Peyer's patch (tissue), 4 donors: ENCODE measurements around the gene CD27. TPM values are rescaled to one million over a fixed set of nuclear protein-coding genes. Genes with fewer than 3 reads are reported as not detected.
"Not testable (repeated sequence)": the region's sequence is repeated elsewhere in the genome, so short reads cannot be mapped to it uniquely, and the experiment has no call there.

Experiments used
- DNase-seq, 3 donors: peaks; one replicate each; pipeline ENCODE4 v3.0.0-alpha.2; 2017 to 2019
- H3K27ac ChIP-seq, 4 donors: fragments of 200-600 bp; sonication (generic); one replicate each; pipeline ENCODE4 v1.5.1; 2016 to 2019
- H3K27me3 ChIP-seq, 2 donors: fragments of 200-600 bp; sonication (generic); one replicate each; pipeline ENCODE4 v1.5.1; 2019
- H3K36me3 ChIP-seq, 3 donors: fragments of 200-600 bp; sonication (generic); one replicate each; pipeline ENCODE4 v1.5.1; 2016 to 2019
- H3K4me1 ChIP-seq, 4 donors: fragments of 200-600 bp; sonication (generic); one replicate each; pipeline ENCODE4 v1.5.1; 2016 to 2019
- H3K4me3 ChIP-seq, 4 donors: fragments of 200-600 bp; sonication (generic); 1 replicate in 3 of 4; 2 replicates in 1 of 4; pipeline ENCODE4 v1.5.1; 2016 to 2019; ENCODE audit warnings: mild to moderate bottlenecking in 1 of 4
- H3K9me3 ChIP-seq, 4 donors: fragments of 200-600 bp; sonication (generic); one replicate each; pipeline ENCODE4 v1.5.1; 2016 to 2019; ENCODE audit warnings: mild to moderate bottlenecking in 1 of 4
- POLR2A ChIP-seq, 2 donors: fragments of 450-650 bp; IDR thresholded peaks; one replicate each; pipeline ENCODE4 v1.5.1; 2017; ENCODE audit warnings: antibody characterized with exemption in 2 of 2, mild to moderate bottlenecking in 2 of 2, moderate library complexity in 2 of 2
- total RNA-seq, 4 donors: library from RNA; depleted of rRNA; stranded (reverse); fragments of >200 nt; gene quantifications; one replicate each; pipeline ENCODE4 v1.1.0, GENCODE V29; 2016
- TF ChIP-seq, protein P1 (sequence below), 6 experiments: fragments of 450-650 bp in 4 of 6; fragments of 200-600 bp in 2 of 6; sonication (generic) in 1 of 6; IDR thresholded peaks; one replicate each; pipeline ENCODE4 v1.5.1; 2017 to 2019; ENCODE audit warnings: antibody characterized with exemption in 6 of 6, mild to moderate bottlenecking in 3 of 6, moderate library complexity in 1 of 6

CD27 gene
- total RNA-seq, 4 donors from 2014 or later, result 1.0 to 20.6 (median 2.3) TPM

DNA sequence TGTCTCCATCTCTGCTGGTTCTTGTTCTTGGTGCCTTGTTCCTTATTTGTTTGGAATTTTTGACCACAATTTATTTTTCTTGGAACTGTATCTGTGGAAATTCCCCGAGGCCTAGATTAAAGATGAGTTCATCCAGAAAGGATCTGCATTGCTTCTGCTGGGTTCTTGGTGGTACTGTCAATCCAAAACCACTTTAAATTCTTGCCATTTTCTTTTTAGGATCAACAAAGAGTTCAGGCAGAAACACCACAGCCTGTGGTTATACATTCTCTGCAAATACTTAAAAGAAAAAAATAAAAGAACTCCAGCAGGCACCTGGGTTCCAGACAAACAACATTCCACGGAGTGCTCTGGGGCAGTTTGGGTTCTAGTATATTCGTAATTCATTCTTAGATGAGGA lies 31.7 kb downstream of the CD27 start:
- Histone ChIP-seq H3K9me3 (no peaks in the 10 kb centered on the region), H3K4me1 (peaks cover 0 to 1% (median under 1%) of the 10 kb centered on the region in 4 donors), H3K4me3 (no peak overlapping the region), H3K36me3 (no peaks in the 10 kb centered on the region), H3K27me3 (no peaks in the 10 kb centered on the region), H3K27ac (peak overlapping the region in 1 of 4 donors; percentile 45)
- no peak for TF ChIP-seq POLR2A (IDR thresholded peaks at IDR 0.05)
- TF ChIP-seq, protein P1, sequence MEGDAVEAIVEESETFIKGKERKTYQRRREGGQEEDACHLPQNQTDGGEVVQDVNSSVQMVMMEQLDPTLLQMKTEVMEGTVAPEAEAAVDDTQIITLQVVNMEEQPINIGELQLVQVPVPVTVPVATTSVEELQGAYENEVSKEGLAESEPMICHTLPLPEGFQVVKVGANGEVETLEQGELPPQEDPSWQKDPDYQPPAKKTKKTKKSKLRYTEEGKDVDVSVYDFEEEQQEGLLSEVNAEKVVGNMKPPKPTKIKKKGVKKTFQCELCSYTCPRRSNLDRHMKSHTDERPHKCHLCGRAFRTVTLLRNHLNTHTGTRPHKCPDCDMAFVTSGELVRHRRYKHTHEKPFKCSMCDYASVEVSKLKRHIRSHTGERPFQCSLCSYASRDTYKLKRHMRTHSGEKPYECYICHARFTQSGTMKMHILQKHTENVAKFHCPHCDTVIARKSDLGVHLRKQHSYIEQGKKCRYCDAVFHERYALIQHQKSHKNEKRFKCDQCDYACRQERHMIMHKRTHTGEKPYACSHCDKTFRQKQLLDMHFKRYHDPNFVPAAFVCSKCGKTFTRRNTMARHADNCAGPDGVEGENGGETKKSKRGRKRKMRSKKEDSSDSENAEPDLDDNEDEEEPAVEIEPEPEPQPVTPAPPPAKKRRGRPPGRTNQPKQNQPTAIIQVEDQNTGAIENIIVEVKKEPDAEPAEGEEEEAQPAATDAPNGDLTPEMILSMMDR (IDR thresholded peaks at IDR 0.05), result no peak
- no peak for DNase-seq

DNA sequence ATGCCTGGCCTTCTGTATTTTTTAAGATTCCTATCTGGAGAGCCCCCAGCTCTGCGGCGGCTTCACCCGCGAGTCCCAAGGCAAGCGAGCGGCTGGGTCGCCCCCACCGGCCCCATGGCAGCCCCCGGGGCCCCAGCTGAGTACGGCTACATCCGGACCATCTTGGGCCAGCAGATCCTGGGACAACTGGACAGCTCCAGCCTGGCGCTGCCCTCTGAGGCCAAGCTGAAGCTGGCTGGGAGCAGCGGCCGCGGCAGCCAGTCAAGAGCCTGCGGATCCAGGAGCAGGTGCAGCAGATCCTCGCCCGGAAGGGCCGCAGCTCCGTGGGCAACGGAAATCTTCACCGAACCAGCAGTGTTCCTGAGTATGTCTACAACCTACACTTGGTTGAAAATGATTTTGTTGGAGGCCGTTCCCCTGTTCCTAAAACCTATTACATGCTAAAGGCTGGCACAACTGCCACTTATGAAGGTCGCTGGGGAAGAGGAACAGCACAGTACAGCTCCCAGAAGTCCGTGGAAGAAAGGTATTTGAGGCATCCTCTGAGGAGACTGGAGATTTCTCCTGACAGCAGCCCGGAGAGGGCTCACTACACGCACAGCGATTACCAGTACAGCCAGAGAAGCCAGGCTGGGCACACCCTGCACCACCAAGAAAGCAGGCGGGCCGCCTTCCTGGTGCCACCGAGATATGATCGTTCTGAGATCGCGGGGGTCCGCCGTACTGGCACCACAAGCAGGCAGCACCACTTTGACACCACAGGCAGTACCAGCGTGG lies 33.0 kb downstream of the CD27 start:
- not testable (repeated sequence) for H3K9me3 ChIP-seq, H3K27ac ChIP-seq, H3K4me1 ChIP-seq, H3K36me3 ChIP-seq, H3K27me3 ChIP-seq, H3K4me3 ChIP-seq, DNase-seq

DNA sequence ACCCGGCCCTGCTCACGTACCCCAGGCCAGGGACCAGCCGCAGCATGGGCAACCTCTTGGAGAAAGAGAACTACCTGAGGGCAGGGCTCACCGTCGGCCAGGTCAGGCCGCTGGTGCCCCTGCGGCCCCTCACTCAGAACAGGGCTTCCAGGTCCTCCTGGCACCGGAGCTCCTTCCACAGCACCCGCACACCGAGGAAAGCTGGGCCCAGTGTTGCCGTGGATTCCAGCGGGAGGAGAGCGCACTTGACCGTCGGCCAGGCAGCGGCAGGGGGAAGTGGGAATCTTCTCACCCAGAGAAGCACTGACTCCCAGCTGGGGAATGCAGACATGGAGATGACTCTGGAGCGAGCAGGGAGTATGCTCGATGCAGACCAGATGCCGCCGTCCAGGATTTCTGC lies 33.7 kb downstream of the CD27 start:
- DNase-seq, result no peak
- Histone ChIP-seq H3K27me3 (no peaks in the 10 kb centered on the region), H3K9me3 (no peaks in the 10 kb centered on the region), H3K27ac (no peak overlapping the region), H3K4me1 (no peaks in the 10 kb centered on the region), H3K4me3 (no peak overlapping the region), H3K36me3 (no peaks in the 10 kb centered on the region)
- no peak for TF ChIP-seq POLR2A (IDR thresholded peaks at IDR 0.05)
- TF ChIP-seq, protein P1 (IDR thresholded peaks at IDR 0.05), result no peak

DNA sequence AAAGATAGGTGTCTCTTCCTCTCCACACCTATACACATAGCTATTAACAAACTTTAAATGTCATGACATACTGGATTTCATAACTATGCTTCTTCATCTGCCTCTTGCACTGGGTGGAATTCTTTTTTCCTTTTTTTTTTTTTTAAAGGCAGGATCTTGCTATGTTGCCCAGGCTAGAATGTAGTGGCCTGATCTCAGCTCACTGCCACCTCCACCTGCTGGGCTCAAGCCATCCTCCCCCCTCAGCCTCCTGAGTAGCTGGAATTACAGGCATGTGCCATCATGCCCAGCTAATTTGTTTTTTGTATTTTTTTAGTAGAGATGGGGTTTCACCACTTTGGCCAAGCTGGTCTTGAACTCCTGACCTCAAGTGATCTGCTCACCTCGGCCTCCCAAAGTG lies 43.5 kb downstream of the CD27 start:
- Histone ChIP-seq H3K9me3 (no peaks in the 10 kb centered on the region), H3K4me3 (no peak overlapping the region), H3K27me3 (no peaks in the 10 kb centered on the region), H3K4me1 (peaks cover 0 to 6% (median 2%) of the 10 kb centered on the region in 4 donors), H3K36me3 (peaks cover 0 to 7% (median 0%) of the 10 kb centered on the region in 3 donors), H3K27ac (no peak overlapping the region)
- DNase-seq, result no peak
- TF ChIP-seq, protein P1 (IDR thresholded peaks at IDR 0.05), result no peak

DNA sequence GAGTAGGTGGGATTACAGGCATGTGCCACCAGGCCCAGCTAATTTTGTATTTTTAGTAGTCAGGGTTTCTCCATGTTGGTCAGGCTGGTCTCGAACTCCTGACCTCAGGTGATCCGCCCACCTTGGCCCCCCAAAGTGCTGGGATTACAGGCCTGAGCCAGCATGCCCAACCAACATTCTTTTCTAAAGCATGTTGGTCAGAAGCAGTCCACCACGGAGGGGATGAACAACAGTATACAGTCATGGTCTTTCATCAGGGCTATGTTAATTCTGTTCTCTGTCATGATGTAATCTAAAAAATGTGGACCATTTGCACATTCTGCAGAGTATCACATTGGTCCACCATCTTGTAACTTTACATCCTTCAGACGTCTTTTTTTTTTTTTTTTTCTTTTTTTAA lies 44.7 kb downstream of the CD27 start:
- Histone ChIP-seq H3K4me1 (peaks cover 0 to 6% (median 4%) of the 10 kb centered on the region in 4 donors), H3K27me3 (no peaks in the 10 kb centered on the region), H3K4me3 (no peak overlapping the region), H3K27ac (no peak overlapping the region), H3K36me3 (peaks cover 0 to 7% (median 0%) of the 10 kb centered on the region in 3 donors), H3K9me3 (no peaks in the 10 kb centered on the region)
- TF ChIP-seq, protein P1 (IDR thresholded peaks at IDR 0.05), result no peak
- TF ChIP-seq POLR2A (IDR thresholded peaks at IDR 0.05), result no peak
- no peak for DNase-seq

DNA sequence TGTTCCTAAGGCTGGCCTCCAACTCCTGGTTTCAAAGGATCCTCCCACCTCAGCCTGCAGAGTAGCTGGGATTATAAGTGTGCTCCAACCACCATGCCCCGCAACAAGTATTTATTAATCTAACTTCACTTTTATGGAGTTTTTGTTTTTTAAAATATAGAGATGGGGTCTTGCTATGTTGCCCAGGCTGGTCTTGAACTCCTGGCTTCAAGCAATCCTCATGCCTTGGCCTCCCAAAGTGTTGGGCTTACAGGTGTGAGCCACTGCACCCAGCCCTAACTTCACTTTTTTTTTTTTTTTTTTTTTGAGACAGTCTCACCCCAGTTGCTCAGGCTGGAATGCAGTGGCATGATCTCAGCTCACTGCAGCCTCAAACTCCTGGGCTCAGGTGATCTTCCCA lies 45.9 kb downstream of the CD27 start:
- H3K4me3 ChIP-seq, DNase-seq, H3K27ac ChIP-seq, H3K27me3 ChIP-seq, H3K36me3 ChIP-seq, H3K9me3 ChIP-seq: not testable (repeated sequence)
- peaks cover 0 to 17% (median 6%) of the 10 kb centered on the region in 4 donors for H3K4me1 ChIP-seq
